ENCODE data around the gene LINC00632. TPM values are rescaled to one million over a fixed set of nuclear protein-coding genes. Genes with fewer than 3 reads are reported as not detected.

LINC00632 gene
- total and polyA plus RNA-seq, 5 experiments from 2014 or later = 0.31 TPM; not detected in 4

DNA sequence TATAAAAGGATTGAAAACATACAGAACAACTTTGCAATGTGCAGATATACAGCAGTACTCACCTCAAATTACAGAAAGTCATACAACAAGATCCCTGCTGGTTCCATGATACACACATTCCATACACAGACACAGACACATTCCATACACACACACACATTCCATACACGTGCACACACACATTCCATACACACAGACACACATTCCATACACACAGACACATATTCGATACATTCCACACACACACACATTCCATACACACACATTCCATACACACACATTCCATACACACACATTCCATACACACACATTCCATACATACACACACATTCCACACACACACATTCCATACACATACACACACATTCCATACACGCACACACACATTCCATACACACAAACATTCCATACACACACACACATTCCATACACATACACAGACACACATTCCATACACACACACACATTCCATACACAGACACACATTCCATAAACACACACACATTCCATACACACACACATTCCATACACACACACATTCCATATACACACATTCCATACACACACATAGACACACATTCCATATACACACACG is 13.7 kb downstream of the LINC00632 start:
- H3K27ac Mint-ChIP-seq = no peak overlapping the region
- no peak overlapping the region for H3K4me3 Mint-ChIP-seq
- H3K4me1 Mint-ChIP-seq = no peaks in the 10 kb centered on the region
- no peaks in the 10 kb centered on the region for H3K36me3 Mint-ChIP-seq
- DNase-seq (no peak), ATAC-seq (no peak)
- POLR2A ChIA-PET = no interaction called here
- no peaks in the 10 kb centered on the region for H3K9me3 Mint-ChIP-seq
- peaks cover 0 to 6% (median 0%) of the 10 kb centered on the region in 5 donors for H3K27me3 Mint-ChIP-seq

DNA sequence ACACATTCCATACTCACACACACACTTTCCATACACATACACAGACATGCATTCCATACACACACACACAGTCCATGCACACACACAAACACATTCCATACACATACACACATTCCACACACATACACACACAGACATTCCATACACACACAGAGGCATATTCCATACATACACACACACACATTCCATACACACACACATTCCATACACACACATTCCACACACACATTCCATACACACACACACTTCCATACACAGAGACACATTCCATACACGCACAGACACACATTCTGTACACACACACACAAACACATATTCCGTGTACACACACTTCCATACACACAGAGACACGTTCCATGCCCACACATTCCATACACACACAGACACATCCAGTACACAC is 14.8 kb downstream of the LINC00632 start:
- no peaks in the 10 kb centered on the region for H3K4me1 Mint-ChIP-seq
- H3K9me3 Mint-ChIP-seq = no peaks in the 10 kb centered on the region
- H3K27me3 Mint-ChIP-seq = no peaks in the 10 kb centered on the region
- no peak overlapping the region for H3K4me3 Mint-ChIP-seq
- H3K36me3 Mint-ChIP-seq = no peaks in the 10 kb centered on the region
- DNase-seq (no peak), ATAC-seq (no peak)
- H3K27ac Mint-ChIP-seq = no peak overlapping the region
- POLR2A ChIA-PET = no interaction called here

DNA sequence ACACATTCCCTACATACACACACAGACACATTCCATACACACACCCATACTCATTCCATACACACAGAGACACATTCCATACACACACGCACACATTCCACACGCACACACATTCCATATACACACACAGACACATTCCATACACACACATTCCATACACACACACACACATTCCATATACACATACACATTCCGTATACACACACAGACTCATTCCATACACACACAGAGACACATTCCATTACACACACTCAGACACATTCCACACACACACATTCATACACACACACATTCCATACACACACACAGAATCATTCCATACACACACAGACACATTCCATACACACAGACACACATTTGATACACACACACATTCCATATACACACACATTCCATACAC is 15.2 kb downstream of the LINC00632 start:
- Mint-ChIP-seq H3K27ac (no peak overlapping the region), H3K9me3 (no peaks in the 10 kb centered on the region), H3K27me3 (no peaks in the 10 kb centered on the region), H3K4me3 (no peak overlapping the region), H3K4me1 (no peaks in the 10 kb centered on the region), H3K36me3 (no peaks in the 10 kb centered on the region)
- no peak for ATAC-seq
- POLR2A ChIA-PET = no interaction called here
- no peak for DNase-seq

DNA sequence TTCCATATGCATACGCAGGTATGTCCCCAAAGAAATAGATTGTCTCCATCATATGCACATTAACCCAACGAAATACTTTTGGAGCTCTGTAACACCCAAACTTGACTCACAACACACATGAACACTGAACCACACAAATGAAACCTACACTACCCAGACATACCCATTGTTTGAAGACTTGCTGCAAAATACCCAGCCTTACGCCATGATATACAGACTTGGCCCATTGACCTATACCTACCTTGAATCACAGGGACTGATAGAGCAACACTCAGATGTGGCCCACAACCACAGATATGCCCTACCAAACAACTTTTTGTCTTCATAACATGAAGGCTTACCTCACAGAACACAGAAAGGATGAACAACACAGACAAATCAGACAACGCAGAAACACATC is 15.9 kb downstream of the LINC00632 start:
- Mint-ChIP-seq H3K4me1 (no peaks in the 10 kb centered on the region), H3K27me3 (no peaks in the 10 kb centered on the region), H3K9me3 (no peaks in the 10 kb centered on the region), H3K4me3 (no peak overlapping the region), H3K36me3 (no peaks in the 10 kb centered on the region), H3K27ac (no peak overlapping the region)
- POLR2A ChIA-PET = no interaction called here
- ATAC-seq (no peak), DNase-seq (no peak)

DNA sequence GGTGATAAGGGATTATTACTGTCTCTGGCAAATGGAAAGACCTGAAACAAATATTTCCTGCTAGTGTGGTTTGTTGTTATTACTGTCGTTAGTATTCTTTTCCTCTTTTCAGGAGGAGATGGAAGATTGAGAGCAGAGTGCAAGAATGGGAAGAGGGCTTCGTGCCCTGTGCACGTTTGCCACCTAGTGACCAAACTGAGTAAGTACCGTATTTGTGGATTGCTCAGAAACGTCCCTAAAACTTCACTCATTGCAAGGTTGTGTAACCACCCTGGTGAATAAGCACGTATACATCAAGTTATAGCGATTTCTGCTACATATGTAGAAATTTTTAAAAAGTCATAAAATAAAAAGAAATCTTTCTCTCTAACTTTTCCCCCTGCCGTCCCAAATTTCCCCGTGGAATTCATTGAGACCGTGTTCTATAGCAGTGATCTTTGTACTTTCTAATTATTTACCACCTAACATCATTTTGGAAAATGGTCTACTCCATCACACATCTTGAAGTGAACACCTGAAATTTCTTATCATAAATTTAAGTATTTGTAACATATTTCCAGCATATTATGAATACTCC is 24.3 kb downstream of the LINC00632 start:
- POLR2A ChIA-PET = no interaction called here
- Mint-ChIP-seq H3K4me3 (no peak overlapping the region), H3K4me1 (no peaks in the 10 kb centered on the region), H3K36me3 (no peaks in the 10 kb centered on the region), H3K27ac (no peak overlapping the region), H3K9me3 (no peaks in the 10 kb centered on the region), H3K27me3 (peaks cover 0 to 1% (median 0%) of the 10 kb centered on the region in 5 donors)
- DNase-seq (peak in 4 of 10 donors; percentile 10 to 30 (median 19)), ATAC-seq (no peak)

DNA sequence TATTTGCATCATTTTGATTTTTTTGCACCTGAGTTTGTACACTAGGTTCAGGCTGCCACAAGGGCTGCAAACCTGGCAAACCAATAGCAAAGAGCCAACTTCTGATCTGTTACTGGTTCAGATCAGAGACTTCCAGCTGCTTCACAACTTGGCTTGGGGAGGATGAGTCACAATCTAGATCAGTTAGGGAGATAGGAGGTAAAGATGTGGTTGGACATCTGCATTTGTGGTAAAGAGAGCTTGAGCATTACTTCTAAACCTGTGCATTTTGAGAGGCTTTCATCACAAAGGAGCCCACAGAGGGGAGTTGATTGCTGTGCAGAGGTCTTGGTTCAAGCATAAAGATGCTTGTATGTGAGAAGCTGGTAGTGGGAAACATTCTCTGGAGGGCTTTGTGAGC is 34.5 kb downstream of the LINC00632 start:
- DNase-seq (peak in 1 of 10 donors; percentile 18), ATAC-seq (peak in 1 of 2 donors; percentile 67)
- H3K4me1 Mint-ChIP-seq = peaks cover 6 to 20% (median 8%) of the 10 kb centered on the region in 4 donors
- H3K27me3 Mint-ChIP-seq = peaks cover 0 to 3% (median 0%) of the 10 kb centered on the region in 5 donors
- H3K27ac Mint-ChIP-seq = no peak overlapping the region
- no peaks in the 10 kb centered on the region for H3K9me3 Mint-ChIP-seq
- POLR2A ChIA-PET = no interaction called here
- peak overlapping the region in 1 of 10 donors; percentile 43 for H3K4me3 Mint-ChIP-seq
- no peaks in the 10 kb centered on the region for H3K36me3 Mint-ChIP-seq

DNA sequence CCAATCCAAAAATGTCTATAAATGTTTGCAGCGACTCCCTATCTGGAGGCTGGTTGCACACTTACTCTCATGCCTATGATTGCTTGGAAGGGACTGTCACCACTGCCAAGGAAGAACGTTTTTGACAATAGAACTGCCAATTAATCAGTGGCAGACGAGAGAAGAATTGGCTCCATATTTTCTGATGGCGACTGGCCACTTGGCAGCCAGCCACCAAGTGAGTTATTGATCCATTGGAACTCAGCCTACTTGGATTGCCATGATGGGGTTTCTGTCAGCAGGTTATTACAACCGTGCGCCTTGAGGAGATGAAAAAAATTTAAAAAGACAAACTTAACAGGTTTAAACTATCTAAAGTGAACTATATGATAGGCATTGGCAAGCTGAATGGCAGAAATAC is 47.4 kb downstream of the LINC00632 start:
- ATAC-seq (no peak), DNase-seq (no peak)
- Mint-ChIP-seq H3K27ac (no peak overlapping the region), H3K4me3 (no peak overlapping the region), H3K36me3 (no peaks in the 10 kb centered on the region), H3K4me1 (peaks cover 0 to 3% (median 0%) of the 10 kb centered on the region in 4 donors), H3K9me3 (no peaks in the 10 kb centered on the region), H3K27me3 (peaks cover 0 to 13% (median 1%) of the 10 kb centered on the region in 5 donors)
- POLR2A ChIA-PET = no interaction called here

DNA sequence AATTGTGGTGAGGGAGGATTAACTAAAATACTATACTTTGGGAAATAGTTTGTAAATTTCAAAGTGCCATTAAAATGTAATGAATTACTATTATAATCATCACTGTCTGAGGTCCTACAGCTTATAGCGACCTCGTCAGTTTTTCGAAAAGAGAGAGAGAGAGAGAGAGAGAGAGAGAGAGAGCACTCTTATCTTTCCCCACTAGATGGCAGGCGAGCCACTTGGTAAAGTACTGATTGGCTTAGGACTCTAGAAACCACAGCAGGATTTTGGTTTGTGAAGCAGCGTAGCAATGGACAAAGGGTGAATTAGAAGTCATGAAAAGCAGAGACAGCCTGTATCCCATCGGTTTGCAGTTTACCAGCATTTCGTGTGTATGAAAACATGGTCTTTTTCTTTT is 52.5 kb downstream of the LINC00632 start:
- H3K4me3 Mint-ChIP-seq = no peak overlapping the region
- no peaks in the 10 kb centered on the region for H3K9me3 Mint-ChIP-seq
- no peak overlapping the region for H3K27ac Mint-ChIP-seq
- POLR2A ChIA-PET = no interaction called here
- DNase-seq (peak in 6 of 10 donors; percentile 2 to 48 (median 17)), ATAC-seq (peak in 1 of 2 donors; percentile 43)
- H3K4me1 Mint-ChIP-seq = peaks cover 4 to 20% (median 7%) of the 10 kb centered on the region in 4 donors
- H3K27me3 Mint-ChIP-seq = peaks cover 4 to 23% (median 6%) of the 10 kb centered on the region in 5 donors
- no peaks in the 10 kb centered on the region for H3K36me3 Mint-ChIP-seq

DNA sequence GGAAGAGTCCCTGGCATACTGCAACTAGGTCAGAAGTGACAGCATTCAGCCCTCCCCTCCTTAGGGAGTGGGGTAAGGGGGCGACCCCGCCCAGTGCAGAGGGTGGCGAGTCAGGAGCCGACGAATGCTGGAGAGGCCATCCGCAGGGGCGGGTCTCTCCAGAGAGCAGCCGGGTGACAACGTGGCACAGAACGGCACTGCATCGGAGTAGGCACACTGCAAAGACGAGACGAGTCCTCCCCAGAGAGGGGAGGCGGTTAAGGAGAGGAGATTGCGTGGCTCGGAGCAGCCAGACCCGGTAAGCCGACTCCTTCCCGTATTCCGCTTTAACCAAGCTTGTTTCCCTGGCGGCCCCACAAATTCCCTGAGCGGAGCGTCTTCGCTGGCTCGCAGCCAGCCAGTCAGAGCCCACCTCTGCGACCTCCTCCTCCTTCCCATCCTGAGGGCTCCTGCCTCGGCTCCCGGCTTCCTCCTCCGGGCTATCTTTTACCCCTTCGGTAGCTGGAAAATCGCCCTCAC is 54.9 kb downstream of the LINC00632 start:
- DNase-seq = peak in 1 of 10 donors; percentile 11
- ATAC-seq = peak in 1 of 2 donors; percentile 59
- no peaks in the 10 kb centered on the region for H3K9me3 Mint-ChIP-seq
- H3K27ac Mint-ChIP-seq = no peak overlapping the region
- POLR2A ChIA-PET = no interaction called here
- H3K4me1 Mint-ChIP-seq = peaks cover 4 to 20% (median 7%) of the 10 kb centered on the region in 4 donors
- H3K27me3 Mint-ChIP-seq = peaks cover 4 to 19% (median 5%) of the 10 kb centered on the region in 5 donors
- no peaks in the 10 kb centered on the region for H3K36me3 Mint-ChIP-seq
- H3K4me3 Mint-ChIP-seq = peak overlapping the region; percentile 45 to 81 (median 58)

DNA sequence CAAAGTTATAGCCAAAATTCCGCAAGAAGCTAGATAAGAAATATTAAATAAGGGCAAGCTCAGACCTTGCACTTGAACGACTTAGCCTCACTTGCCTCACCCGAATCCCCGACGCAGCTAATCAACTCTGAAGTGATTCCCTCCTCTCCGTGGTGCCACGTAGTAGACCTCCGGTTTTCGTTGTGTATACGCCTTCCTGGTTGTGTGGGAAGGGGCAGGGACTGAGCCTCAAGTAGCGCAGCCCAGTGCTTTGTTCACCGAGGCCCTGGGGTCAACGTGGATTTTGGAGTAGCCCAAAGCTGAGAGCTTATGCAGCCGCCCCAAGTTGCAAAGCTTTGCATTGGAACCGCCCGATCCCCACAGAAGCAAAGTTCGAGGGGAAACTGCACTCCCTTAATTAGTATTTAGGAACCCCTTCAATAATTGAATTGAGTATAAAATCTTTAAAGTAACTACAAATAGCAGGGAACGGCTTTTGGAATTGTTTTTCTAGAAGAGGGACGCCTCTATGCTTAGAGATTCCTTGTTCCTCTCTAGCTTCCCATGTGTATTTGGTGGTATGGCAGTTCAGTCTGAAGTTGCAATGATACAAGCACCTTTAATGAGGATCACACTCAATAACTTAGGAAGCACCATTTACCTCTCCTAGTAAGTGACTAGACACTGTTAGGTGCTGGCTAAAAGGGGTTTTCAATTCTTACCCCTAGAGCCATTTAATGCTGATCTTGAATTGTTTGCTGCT is 55.7 kb downstream of the LINC00632 start:
- peak in 1 of 2 donors; percentile 30 for ATAC-seq
- POLR2A ChIA-PET = no interaction called here
- H3K9me3 Mint-ChIP-seq = no peaks in the 10 kb centered on the region
- H3K27me3 Mint-ChIP-seq = peaks cover 4 to 19% (median 9%) of the 10 kb centered on the region in 5 donors
- no peaks in the 10 kb centered on the region for H3K36me3 Mint-ChIP-seq
- no peak overlapping the region for H3K27ac Mint-ChIP-seq
- DNase-seq = no peak
- peaks cover 4 to 20% (median 7%) of the 10 kb centered on the region in 4 donors for H3K4me1 Mint-ChIP-seq
- peak overlapping the region; percentile 24 to 81 (median 58) for H3K4me3 Mint-ChIP-seq

DNA sequence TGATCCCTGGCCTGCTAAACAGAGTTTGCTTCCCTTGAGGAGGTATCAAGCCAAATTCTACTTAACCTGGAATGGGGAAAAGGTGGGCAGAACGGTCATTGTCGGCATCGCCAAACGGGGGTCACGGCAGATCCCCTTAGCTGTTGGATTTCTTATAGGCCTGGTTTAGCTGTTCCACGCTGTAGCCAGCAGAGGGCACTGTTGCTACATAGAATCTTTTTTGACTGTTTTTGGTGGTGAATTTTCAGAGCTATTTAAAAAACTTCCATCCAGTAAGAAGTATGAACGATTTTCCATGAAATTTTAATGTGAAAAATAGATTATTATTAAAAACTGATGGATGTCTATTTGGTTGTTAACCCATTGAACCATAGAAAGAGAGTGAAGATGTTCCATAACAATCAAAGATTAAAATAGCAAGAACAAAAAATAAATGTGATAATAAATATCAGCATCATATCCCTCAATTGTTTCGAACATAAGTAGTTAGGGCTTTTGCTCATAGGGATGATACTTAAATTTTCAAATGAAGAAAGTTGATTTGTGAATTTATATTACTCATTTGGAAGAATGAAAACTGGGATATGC is 56.6 kb downstream of the LINC00632 start:
- POLR2A ChIA-PET = no interaction called here
- peak overlapping the region in 9 of 10 donors; percentile 20 to 81 (median 48) for H3K4me3 Mint-ChIP-seq
- H3K9me3 Mint-ChIP-seq = no peaks in the 10 kb centered on the region
- H3K27ac Mint-ChIP-seq = no peak overlapping the region
- peaks cover 4 to 19% (median 9%) of the 10 kb centered on the region in 5 donors for H3K27me3 Mint-ChIP-seq
- no peak for ATAC-seq
- H3K36me3 Mint-ChIP-seq = no peaks in the 10 kb centered on the region
- H3K4me1 Mint-ChIP-seq = peaks cover 4 to 20% (median 7%) of the 10 kb centered on the region in 4 donors
- DNase-seq = peak in 9 of 10 donors; percentile 3 to 65 (median 31)

DNA sequence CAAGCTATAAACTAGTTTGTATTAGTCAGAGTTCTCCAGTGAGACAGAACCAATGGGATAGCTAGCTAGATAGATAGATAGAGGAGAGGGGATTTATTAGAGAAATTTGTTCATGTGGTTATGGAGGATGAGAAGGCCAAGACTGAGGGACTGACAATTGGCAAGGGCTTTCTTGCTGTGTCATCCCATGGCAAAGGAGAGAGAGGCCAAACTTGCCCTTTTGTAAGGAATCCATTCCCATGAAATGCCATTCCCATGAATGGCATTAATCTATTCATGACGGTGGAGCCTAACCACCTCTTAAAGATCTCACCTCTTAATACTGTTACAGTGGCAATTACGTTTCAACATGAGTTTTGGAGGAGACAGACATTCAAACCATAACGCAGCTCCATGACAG is 58.1 kb downstream of the LINC00632 start:
- ATAC-seq (no peak), DNase-seq (no peak)
- Mint-ChIP-seq H3K36me3 (no peaks in the 10 kb centered on the region), H3K27ac (no peak overlapping the region), H3K4me1 (peaks cover 4 to 14% (median 7%) of the 10 kb centered on the region in 4 donors), H3K27me3 (peaks cover 5 to 18% (median 10%) of the 10 kb centered on the region in 5 donors), H3K9me3 (no peaks in the 10 kb centered on the region), H3K4me3 (no peak overlapping the region)
- POLR2A ChIA-PET = no interaction called here

DNA sequence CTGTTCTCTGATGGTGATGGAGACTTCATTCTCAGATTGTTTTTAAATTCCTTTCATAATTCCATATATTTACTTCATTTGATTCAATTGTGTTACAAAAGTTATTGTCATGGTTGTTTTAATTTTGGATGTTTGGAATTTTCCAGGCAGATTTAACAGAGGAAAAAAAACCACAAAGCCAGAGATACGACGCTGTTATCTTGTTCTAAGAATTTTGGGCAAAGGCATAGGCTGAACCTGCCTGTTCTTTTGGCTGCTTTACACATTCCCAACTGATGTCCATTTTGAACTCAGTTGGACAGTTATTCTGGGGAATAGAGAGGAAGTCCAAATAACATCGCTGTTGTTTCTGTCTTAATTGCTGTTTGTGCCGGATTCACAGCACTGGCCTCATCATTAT is 65.7 kb downstream of the LINC00632 start:
- no peaks in the 10 kb centered on the region for H3K4me1 Mint-ChIP-seq
- H3K4me3 Mint-ChIP-seq = no peak overlapping the region
- POLR2A ChIA-PET = no interaction called here
- no peaks in the 10 kb centered on the region for H3K36me3 Mint-ChIP-seq
- H3K27me3 Mint-ChIP-seq = peaks cover 0 to 3% (median 2%) of the 10 kb centered on the region in 5 donors
- no peak for DNase-seq
- H3K27ac Mint-ChIP-seq = no peak overlapping the region
- H3K9me3 Mint-ChIP-seq = no peaks in the 10 kb centered on the region
- ATAC-seq = no peak
